NAMALWA (cell line): Measurements from ENCODE around the gene MXRA8.
"Not testable (repeated sequence)": the region's sequence is repeated elsewhere in the genome, so short reads cannot be mapped to it uniquely, and the experiment has no call there.

ENCODE experiments used
- DNase-seq: peaks from one replicate; pipeline ENCODE4 v3.0.0-alpha.2; 2015; ENCODE audit warnings: low spot score

The MXRA8 gene

GRCh38 chr1:1393014-1393413 lies 34.7 kb upstream of the MXRA8 start:
- DNase-seq, result no peak

GRCh38 chr1:1391225-1391624 lies 32.9 kb upstream of the MXRA8 start:
- DNase-seq, result no peak

GRCh38 chr1:1390675-1391074 lies 32.3 kb upstream of the MXRA8 start:
- no peak for DNase-seq

GRCh38 chr1:1388078-1388472 lies 29.7 kb upstream of the MXRA8 start:
- DNase-seq, result no peak

GRCh38 chr1:1387098-1388077 lies 29.0 kb upstream of the MXRA8 start:
- DNase-seq, result no peak

- DNase-seq, result no peak
Observed at GRCh38 chr1:1385931-1386330, 27.6 kb upstream of the MXRA8 start.

GRCh38 chr1:1385339-1385738 lies 27.0 kb upstream of the MXRA8 start:
- not testable (repeated sequence) for DNase-seq

- no peak for DNase-seq
Observed at GRCh38 chr1:1381294-1381693, 22.9 kb upstream of the MXRA8 start.

GRCh38 chr1:1380860-1381259 lies 22.5 kb upstream of the MXRA8 start:
- DNase-seq, result no peak

GRCh38 chr1:1377540-1378205 lies 19.3 kb upstream of the MXRA8 start:
- no peak for DNase-seq

- DNase-seq, result no peak
Observed at GRCh38 chr1:1376551-1377226, 18.3 kb upstream of the MXRA8 start.

GRCh38 chr1:1374929-1375662 lies 16.7 kb upstream of the MXRA8 start, which contains the start of gene AURKAIP1:
AURKAIP1 (minus strand) TSS chr1:1375207; CDS start chr1:1374756, 451 bp downstream.
- peak; percentile 100 for DNase-seq

GRCh38 chr1:1374589-1374928 lies 16.2 kb upstream of the MXRA8 start:
- peak; percentile 47 for DNase-seq

GRCh38 chr1:1373815-1374588 lies 15.6 kb upstream of the MXRA8 start:
- DNase-seq, result no peak

GRCh38 chr1:1373051-1373814 lies 14.9 kb upstream of the MXRA8 start:
- DNase-seq, result no peak

GRCh38 chr1:1371746-1372711 lies 13.7 kb upstream of the MXRA8 start:
- DNase-seq, result peak; percentile 86

GRCh38 chr1:1371364-1371745 lies 13.0 kb upstream of the MXRA8 start:
- DNase-seq, result no peak

- DNase-seq, result no peak
Observed at GRCh38 chr1:1370771-1371300, 12.5 kb upstream of the MXRA8 start.

- DNase-seq, result not testable (repeated sequence)
Observed at GRCh38 chr1:1370094-1370493, 11.7 kb upstream of the MXRA8 start.
